GM23338 (cell line): ENCODE measurements around the gene ARHGEF11. TPM values are rescaled to one million over a fixed set of nuclear protein-coding genes. Genes with fewer than 3 reads are reported as not detected.

Experiments used
- ATAC-seq: fragments of 200-7000 bp; cut with Tn5 transposase; 3 replicates; pipeline ENCODE4 v1.9.1; 2020
- DNase-seq: peaks from one replicate; pipeline ENCODE4 v3.0.0-alpha.2; 2015; ENCODE audit warnings: low spot score
- H2AFZ ChIP-seq: fragments of 200-600 bp; sonication (generic); 2 replicates; pipeline ENCODE4 v1.8.0; 2016; ENCODE audit warnings: antibody characterized with exemption, mild to moderate bottlenecking, moderate library complexity
- H3F3A ChIP-seq: fragments of 200-600 bp; sonication (generic); replicated peaks from 2 replicates; pipeline ENCODE4 v1.8.0; 2017; ENCODE audit warnings: antibody characterized with exemption, mixed run types, low read depth
- H3K27ac ChIP-seq: fragments of 200-600 bp; sonication (generic); 2 replicates; pipeline ENCODE4 v1.6.1; 2016; ENCODE audit warnings: low read depth
- H3K27me3 ChIP-seq: fragments of 200-600 bp; sonication (generic); 2 replicates; pipeline ENCODE4 v1.8.0; 2016; ENCODE audit warnings: mild to moderate bottlenecking, mixed run types, moderate library complexity; ENCODE audit not compliant: insufficient read depth
- H3K36me3 ChIP-seq: fragments of 200-600 bp; sonication (generic); 2 replicates; pipeline ENCODE4 v1.8.0; 2016; ENCODE audit warnings: mild to moderate bottlenecking; ENCODE audit not compliant: insufficient read depth
- H3K4me1 ChIP-seq: fragments of 200-600 bp; sonication (generic); 2 replicates; pipeline ENCODE4 v1.8.0; 2016; ENCODE audit warnings: mild to moderate bottlenecking, moderate library complexity; ENCODE audit not compliant: insufficient read depth
- H3K4me2 ChIP-seq: fragments of 200-600 bp; sonication (generic); 2 replicates; pipeline ENCODE4 v1.7.1; 2017; ENCODE audit warnings: mixed run types
- H3K4me3 ChIP-seq: fragments of 200-600 bp; sonication (generic); 2 replicates; pipeline ENCODE4 v1.6.1; 2016; ENCODE audit warnings: mixed run types
- H3K79me2 ChIP-seq: fragments of 200-600 bp; sonication (generic); replicated peaks from 2 replicates; pipeline ENCODE4 v1.8.0; 2017; ENCODE audit warnings: mild to moderate bottlenecking; ENCODE audit not compliant: insufficient read depth
- H3K9me2 ChIP-seq: fragments of 200-600 bp; sonication (generic); 2 replicates; pipeline ENCODE4 v1.8.0; 2017; ENCODE audit not compliant: insufficient read depth
- H4K20me1 ChIP-seq: fragments of 200-600 bp; sonication (generic); replicated peaks from 2 replicates; pipeline ENCODE4 v1.8.0; 2017; ENCODE audit warnings: mild to moderate bottlenecking; ENCODE audit not compliant: insufficient read depth
- H3K27ac Mint-ChIP-seq: 2 replicates; pipeline ENCODE4 v1.8.0; 2020; ENCODE audit warnings: inconsistent platforms, mild to moderate bottlenecking, moderate library complexity, mixed read lengths
- H3K27me3 Mint-ChIP-seq: 3 replicates; pipeline ENCODE4 v1.8.0; 2022; ENCODE audit warnings: low read depth, mild to moderate bottlenecking, moderate library complexity, mixed read lengths, inconsistent platforms; ENCODE audit not compliant: insufficient read depth, poor library complexity
- H3K36me3 Mint-ChIP-seq: 3 replicates; pipeline ENCODE4 v1.8.0; 2021; ENCODE audit warnings: low read depth, mild to moderate bottlenecking, inconsistent platforms, moderate library complexity, mixed read lengths
- H3K4me1 Mint-ChIP-seq: 3 replicates; pipeline ENCODE4 v1.8.0; 2020; ENCODE audit warnings: mild to moderate bottlenecking, inconsistent platforms, mixed read lengths
- H3K4me3 Mint-ChIP-seq: 3 replicates; pipeline ENCODE4 v1.8.0; 2021; ENCODE audit warnings: moderate library complexity, mild to moderate bottlenecking, inconsistent platforms, mixed read lengths
- H3K9me3 Mint-ChIP-seq: 3 replicates; pipeline ENCODE4 v1.8.0; 2020; ENCODE audit warnings: moderate library complexity, mild to moderate bottlenecking, inconsistent platforms, mixed read lengths
- ETS1 ChIP-seq: IDR thresholded peaks from 2 replicates; pipeline ENCODE4 v1.6.1; 2016; ENCODE audit warnings: antibody characterized with exemption
- EZH2 ChIP-seq: fragments of 200-600 bp; sonication (generic); IDR thresholded peaks from one replicate; pipeline ENCODE4 v1.8.0; 2017; ENCODE audit warnings: antibody characterized with exemption, mild to moderate bottlenecking, low read depth; ENCODE audit not compliant: unreplicated experiment
- EZH2phosphoT487 ChIP-seq: fragments of 200-600 bp; sonication (generic); IDR thresholded peaks from one replicate; pipeline ENCODE4 v1.8.1; 2018; ENCODE audit warnings: antibody characterized with exemption; ENCODE audit not compliant: unreplicated experiment
- JUNB ChIP-seq: IDR thresholded peaks from one replicate; pipeline ENCODE4 v1.6.1; 2016; ENCODE audit warnings: antibody characterized with exemption; ENCODE audit not compliant: unreplicated experiment
- NANOG ChIP-seq: IDR thresholded peaks from 2 replicates; pipeline ENCODE4 v1.6.1; 2016; ENCODE audit warnings: antibody characterized with exemption, borderline replicate concordance
- POLR2AphosphoS5 ChIP-seq: IDR thresholded peaks from 2 replicates; pipeline ENCODE4 v1.6.1; 2016; ENCODE audit warnings: antibody characterized with exemption, low read depth
- REST ChIP-seq: IDR thresholded peaks from one replicate; pipeline ENCODE4 v1.6.1; 2018; ENCODE audit warnings: antibody characterized with exemption; ENCODE audit not compliant: unreplicated experiment
- STAT1 ChIP-seq: IDR thresholded peaks from one replicate; pipeline ENCODE4 v1.6.1; 2016; ENCODE audit warnings: antibody characterized with exemption; ENCODE audit not compliant: unreplicated experiment
- ZNF114 ChIP-seq: fragments of 250-450 bp; sonication (Bioruptor Pico); IDR thresholded peaks from 2 replicates; pipeline ENCODE4 v1.5.0; 2020; ENCODE audit warnings: mild to moderate bottlenecking, moderate library complexity
- ZNF331 ChIP-seq: fragments of 250-450 bp; sonication (Bioruptor Pico); IDR thresholded peaks from 2 replicates; pipeline ENCODE4 v1.5.0; 2020; ENCODE audit warnings: low read depth, mild to moderate bottlenecking, moderate library complexity
- ZNF462 ChIP-seq: fragments of 250-450 bp; sonication (Bioruptor Pico); IDR thresholded peaks from 2 replicates; pipeline ENCODE4 v1.5.0; 2020; ENCODE audit warnings: mild to moderate bottlenecking, moderate library complexity
- polyA plus RNA-seq: library from polyadenylated mRNA; unstranded; fragments of >200 nt; fragmentation: Nextera tagmentation; extraction: Ambion mirVana; gene quantifications from 2 replicates; pipeline ENCODE4 v1.2.1, GENCODE V29; 2016
- total RNA-seq: library from RNA; depleted of rRNA; stranded (reverse); fragments of >200 nt; shearing (Covaris generic); gene quantifications from 2 replicates; pipeline ENCODE4 v1.2.3, GENCODE V29; 2014

Gene ARHGEF11
- total and polyA plus RNA-seq, 2 experiments from 2014 or later = 12.3 to 33.7 TPM

GRCh38 chr1:156975084-156975483, 70.5 kb downstream of the ARHGEF11 start:
- Mint-ChIP-seq H3K27me3 (no peaks in the 10 kb centered on the region), H3K4me3 (peak overlapping the region; percentile 40; the same call in 1 of the 3 replicates), H3K27ac (no peak overlapping the region), H3K36me3 (peaks cover 65% of the 10 kb centered on the region), H3K9me3 (no peaks in the 10 kb centered on the region), H3K4me1 (peaks cover 23% of the 10 kb centered on the region)
- peak; percentile 45; the same call in 2 of the 3 replicates for ATAC-seq
- Histone ChIP-seq H3K4me3 (no peak overlapping the region), H2AFZ (no peak overlapping the region), H3K79me2 (no peaks in the 10 kb centered on the region), H3K4me2 (peak overlapping the region; percentile 46), H4K20me1 (no peaks in the 10 kb centered on the region), H3K9me2 (peaks cover 3% of the 10 kb centered on the region; the same call in 1 of the 2 replicates), H3K27ac (no peak overlapping the region), H3F3A (no peaks in the 10 kb centered on the region), H3K27me3 (no peaks in the 10 kb centered on the region), H3K4me1 (peaks cover 14% of the 10 kb centered on the region), H3K36me3 (no peaks in the 10 kb centered on the region; the same call in 1 of the 2 replicates)
- DNase-seq = peak; percentile 26
- TF ChIP-seq JUNB (no peak), EZH2phosphoT487 (no peak), NANOG (peak; percentile 77)

GRCh38 chr1:156973417-156973816, 72.1 kb downstream of the ARHGEF11 start:
- Histone ChIP-seq H3K79me2 (no peaks in the 10 kb centered on the region), H3K36me3 (no peaks in the 10 kb centered on the region; the same call in 1 of the 2 replicates), H3K4me1 (peaks cover 14% of the 10 kb centered on the region), H3K27me3 (no peaks in the 10 kb centered on the region), H2AFZ (no peak overlapping the region), H3K27ac (no peak overlapping the region), H3K4me3 (no peak overlapping the region), H4K20me1 (0 out of 2 replicates have a peak, but pooled peaks cover 4% of the 10 kb centered on the region), H3K4me2 (no peak overlapping the region), H3K9me2 (peaks cover 3% of the 10 kb centered on the region; the same call in 1 of the 2 replicates), H3F3A (no peaks in the 10 kb centered on the region)
- peaks cover 64% of the 10 kb centered on the region for H3K36me3 Mint-ChIP-seq
- no peak overlapping the region for H3K4me3 Mint-ChIP-seq
- H3K4me1 Mint-ChIP-seq = peaks cover 23% of the 10 kb centered on the region
- DNase-seq = no peak
- ATAC-seq = no peak
- peaks cover under 1% of the 10 kb centered on the region for H3K27me3 Mint-ChIP-seq
- no peaks in the 10 kb centered on the region for H3K9me3 Mint-ChIP-seq
- no peak overlapping the region for H3K27ac Mint-ChIP-seq
- TF ChIP-seq REST = no peak
- no peak for TF ChIP-seq EZH2
- no peak for TF ChIP-seq NANOG
- no peak for TF ChIP-seq ZNF114 (CRISPR knock-in tag)
- TF ChIP-seq STAT1 = no peak
- TF ChIP-seq ETS1 = no peak
- no peak for TF ChIP-seq JUNB
- no peak for TF ChIP-seq ZNF462 (CRISPR knock-in tag)
- no peak for TF ChIP-seq POLR2AphosphoS5
- no peak for TF ChIP-seq ZNF331 (CRISPR knock-in tag)
- TF ChIP-seq EZH2phosphoT487 = no peak
